ENCODE measurements around the gene TEX51. TPM values are rescaled to one million over a fixed set of nuclear protein-coding genes. Genes with fewer than 3 reads are reported as not detected.

Gene TEX51
- polyA plus RNA-seq, 1 donor from 2014 or later: not detected

DNA sequence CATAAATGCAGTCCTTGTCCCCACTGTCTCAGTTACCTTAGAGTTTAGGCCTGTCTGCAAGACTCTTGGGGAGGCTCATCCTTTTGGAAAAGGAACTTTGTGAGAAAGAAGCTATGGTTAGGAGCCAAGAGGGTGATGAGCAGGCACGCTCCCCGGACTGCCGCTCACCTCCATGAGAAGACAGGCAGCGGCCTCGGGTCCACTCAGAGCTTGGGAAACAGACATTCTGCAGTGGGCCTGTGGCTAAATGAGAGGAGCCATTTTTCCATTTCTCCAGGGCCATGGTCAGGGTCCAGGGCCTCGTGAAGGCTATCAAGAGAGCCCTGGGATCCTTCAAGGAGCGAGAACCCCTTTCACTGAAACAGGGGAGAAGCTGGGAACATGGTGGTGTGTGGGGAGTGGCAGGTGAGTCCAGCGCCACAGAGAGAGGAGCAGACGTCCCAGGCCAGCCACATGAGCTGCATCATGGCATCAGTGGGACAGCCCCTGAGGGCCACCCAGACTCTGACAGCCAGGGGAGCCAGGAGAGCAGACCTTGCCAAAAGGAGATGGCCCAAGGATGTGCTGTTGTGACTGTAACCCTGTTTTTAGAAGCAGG is 4.0 kb upstream of the TEX51 start:
- no peaks in the 10 kb centered on the region for H3K9me3 ChIP-seq (ENCODE audit: low read length)
- no peaks in the 10 kb centered on the region for H3K9me2 ChIP-seq (ENCODE audit: insufficient read depth, low read length)
- no peak overlapping the region for H3K4me2 ChIP-seq (ENCODE audit: low read length)
- no peak overlapping the region for H2AFZ ChIP-seq (ENCODE audit: low read depth, low read length)
- no peaks in the 10 kb centered on the region for H3F3A ChIP-seq (ENCODE audit: insufficient read depth, low read length, poor library complexity, severe bottlenecking)
- H3K36me3 ChIP-seq (ENCODE audit: insufficient read depth, low read length): no peaks in the 10 kb centered on the region
- H4K20me1 ChIP-seq (ENCODE audit: insufficient read depth): no peaks in the 10 kb centered on the region
- H3K4me3 ChIP-seq (ENCODE audit: low read length): no peak overlapping the region
- no peak for TF ChIP-seq SMC3 (conservative IDR thresholded peaks at IDR 0.05; ENCODE audit: poor library complexity)
- no peak for TF ChIP-seq MXI1 (conservative IDR thresholded peaks at IDR 0.05; ENCODE audit: poor library complexity, severe bottlenecking)
- TF ChIP-seq TAF1 (IDR thresholded peaks at IDR 0.05; ENCODE audit: low read depth): no peak
- TF ChIP-seq, protein P1, sequence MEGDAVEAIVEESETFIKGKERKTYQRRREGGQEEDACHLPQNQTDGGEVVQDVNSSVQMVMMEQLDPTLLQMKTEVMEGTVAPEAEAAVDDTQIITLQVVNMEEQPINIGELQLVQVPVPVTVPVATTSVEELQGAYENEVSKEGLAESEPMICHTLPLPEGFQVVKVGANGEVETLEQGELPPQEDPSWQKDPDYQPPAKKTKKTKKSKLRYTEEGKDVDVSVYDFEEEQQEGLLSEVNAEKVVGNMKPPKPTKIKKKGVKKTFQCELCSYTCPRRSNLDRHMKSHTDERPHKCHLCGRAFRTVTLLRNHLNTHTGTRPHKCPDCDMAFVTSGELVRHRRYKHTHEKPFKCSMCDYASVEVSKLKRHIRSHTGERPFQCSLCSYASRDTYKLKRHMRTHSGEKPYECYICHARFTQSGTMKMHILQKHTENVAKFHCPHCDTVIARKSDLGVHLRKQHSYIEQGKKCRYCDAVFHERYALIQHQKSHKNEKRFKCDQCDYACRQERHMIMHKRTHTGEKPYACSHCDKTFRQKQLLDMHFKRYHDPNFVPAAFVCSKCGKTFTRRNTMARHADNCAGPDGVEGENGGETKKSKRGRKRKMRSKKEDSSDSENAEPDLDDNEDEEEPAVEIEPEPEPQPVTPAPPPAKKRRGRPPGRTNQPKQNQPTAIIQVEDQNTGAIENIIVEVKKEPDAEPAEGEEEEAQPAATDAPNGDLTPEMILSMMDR (IDR thresholded peaks at IDR 0.05; ENCODE audit: poor library complexity, severe bottlenecking): no peak
- TF ChIP-seq, protein P2, sequence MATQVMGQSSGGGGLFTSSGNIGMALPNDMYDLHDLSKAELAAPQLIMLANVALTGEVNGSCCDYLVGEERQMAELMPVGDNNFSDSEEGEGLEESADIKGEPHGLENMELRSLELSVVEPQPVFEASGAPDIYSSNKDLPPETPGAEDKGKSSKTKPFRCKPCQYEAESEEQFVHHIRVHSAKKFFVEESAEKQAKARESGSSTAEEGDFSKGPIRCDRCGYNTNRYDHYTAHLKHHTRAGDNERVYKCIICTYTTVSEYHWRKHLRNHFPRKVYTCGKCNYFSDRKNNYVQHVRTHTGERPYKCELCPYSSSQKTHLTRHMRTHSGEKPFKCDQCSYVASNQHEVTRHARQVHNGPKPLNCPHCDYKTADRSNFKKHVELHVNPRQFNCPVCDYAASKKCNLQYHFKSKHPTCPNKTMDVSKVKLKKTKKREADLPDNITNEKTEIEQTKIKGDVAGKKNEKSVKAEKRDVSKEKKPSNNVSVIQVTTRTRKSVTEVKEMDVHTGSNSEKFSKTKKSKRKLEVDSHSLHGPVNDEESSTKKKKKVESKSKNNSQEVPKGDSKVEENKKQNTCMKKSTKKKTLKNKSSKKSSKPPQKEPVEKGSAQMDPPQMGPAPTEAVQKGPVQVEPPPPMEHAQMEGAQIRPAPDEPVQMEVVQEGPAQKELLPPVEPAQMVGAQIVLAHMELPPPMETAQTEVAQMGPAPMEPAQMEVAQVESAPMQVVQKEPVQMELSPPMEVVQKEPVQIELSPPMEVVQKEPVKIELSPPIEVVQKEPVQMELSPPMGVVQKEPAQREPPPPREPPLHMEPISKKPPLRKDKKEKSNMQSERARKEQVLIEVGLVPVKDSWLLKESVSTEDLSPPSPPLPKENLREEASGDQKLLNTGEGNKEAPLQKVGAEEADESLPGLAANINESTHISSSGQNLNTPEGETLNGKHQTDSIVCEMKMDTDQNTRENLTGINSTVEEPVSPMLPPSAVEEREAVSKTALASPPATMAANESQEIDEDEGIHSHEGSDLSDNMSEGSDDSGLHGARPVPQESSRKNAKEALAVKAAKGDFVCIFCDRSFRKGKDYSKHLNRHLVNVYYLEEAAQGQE (IDR thresholded peaks at IDR 0.05; ENCODE audit: borderline replicate concordance): no peak
- no peak for TF ChIP-seq EP300 (conservative IDR thresholded peaks at IDR 0.05; ENCODE audit: poor library complexity, severe bottlenecking)
- TF ChIP-seq RAD21 (conservative IDR thresholded peaks at IDR 0.05): no peak
- TF ChIP-seq POLR2AphosphoS5 (IDR thresholded peaks at IDR 0.05): no peak
- no peak for TF ChIP-seq EZH2 (IDR thresholded peaks at IDR 0.05; ENCODE audit: borderline replicate concordance, insufficient read depth, low read length, poor library complexity, severe bottlenecking)
- no peak overlapping the region for H3K9ac ChIP-seq (ENCODE audit: low read length)
- H3K79me2 ChIP-seq (replicated peaks; ENCODE audit: insufficient read depth, low read length): no peaks in the 10 kb centered on the region
- no peak overlapping the region for H3K27ac ChIP-seq (ENCODE audit: low read length)
- no peaks in the 10 kb centered on the region for H3K27me3 ChIP-seq (ENCODE audit: insufficient read depth, low read depth, low read length)

DNA sequence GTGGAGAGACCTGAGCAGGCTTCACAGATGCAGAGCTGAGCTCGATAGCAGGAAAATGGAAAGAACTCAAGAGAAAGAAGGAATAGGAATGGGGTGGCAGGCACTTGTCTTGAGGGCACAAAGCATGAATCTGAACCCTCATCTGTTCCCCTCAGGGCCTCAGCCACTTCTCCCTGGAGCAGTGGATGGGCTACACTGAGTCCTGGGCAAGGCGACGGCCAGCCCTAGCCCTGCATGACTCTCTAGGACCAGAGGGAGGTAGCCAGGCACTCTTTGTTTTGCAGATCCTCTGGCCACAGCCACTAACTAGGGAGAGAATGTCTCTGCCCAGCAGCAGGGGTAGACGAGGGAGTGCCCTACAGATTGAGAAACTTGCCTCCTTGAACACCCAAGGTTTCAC is 3.4 kb upstream of the TEX51 start:
- Histone ChIP-seq H3K27ac (ENCODE audit: low read length) (no peak overlapping the region), H3K79me2 (replicated peaks; ENCODE audit: insufficient read depth, low read length) (no peaks in the 10 kb centered on the region), H3K9me2 (ENCODE audit: insufficient read depth, low read length) (no peaks in the 10 kb centered on the region), H3K9me3 (ENCODE audit: low read length) (no peaks in the 10 kb centered on the region), H3K27me3 (ENCODE audit: insufficient read depth, low read depth, low read length) (no peaks in the 10 kb centered on the region), H3K4me2 (ENCODE audit: low read length) (no peak overlapping the region), H4K20me1 (ENCODE audit: insufficient read depth) (no peaks in the 10 kb centered on the region), H3K9ac (ENCODE audit: low read length) (no peak overlapping the region), H3K4me3 (ENCODE audit: low read length) (no peak overlapping the region), H3K36me3 (ENCODE audit: insufficient read depth, low read length) (no peaks in the 10 kb centered on the region), H2AFZ (ENCODE audit: low read depth, low read length) (no peak overlapping the region), H3F3A (ENCODE audit: insufficient read depth, low read length, poor library complexity, severe bottlenecking) (no peaks in the 10 kb centered on the region)
- no peak for TF ChIP-seq POLR2AphosphoS5 (IDR thresholded peaks at IDR 0.05)
- TF ChIP-seq, protein P2 (IDR thresholded peaks at IDR 0.05; ENCODE audit: borderline replicate concordance): no peak
- no peak for TF ChIP-seq EZH2 (IDR thresholded peaks at IDR 0.05; ENCODE audit: borderline replicate concordance, insufficient read depth, low read length, poor library complexity, severe bottlenecking)
- TF ChIP-seq, protein P1 (IDR thresholded peaks at IDR 0.05; ENCODE audit: poor library complexity, severe bottlenecking): no peak
- TF ChIP-seq RAD21 (conservative IDR thresholded peaks at IDR 0.05): no peak
- TF ChIP-seq EP300 (conservative IDR thresholded peaks at IDR 0.05; ENCODE audit: poor library complexity, severe bottlenecking): no peak
- TF ChIP-seq TAF1 (IDR thresholded peaks at IDR 0.05; ENCODE audit: low read depth): no peak
- no peak for TF ChIP-seq SMC3 (conservative IDR thresholded peaks at IDR 0.05; ENCODE audit: poor library complexity)
- no peak for TF ChIP-seq MXI1 (conservative IDR thresholded peaks at IDR 0.05; ENCODE audit: poor library complexity, severe bottlenecking)
